ENCODE data around the gene GATA6. TPM values are rescaled to one million over a fixed set of nuclear protein-coding genes. Genes with fewer than 3 reads are reported as not detected.

The GATA6 gene
- total and polyA plus RNA-seq, 2 experiments from 2014 or later: 0.08 TPM; not detected in 1

GRCh38 chr18:22165049-22165602 lies 4.3 kb upstream of the GATA6 start:
- DNase-seq (ENCODE audit: low spot score) (peak; percentile 63), ATAC-seq (peak; percentile 6)
- no peak overlapping the region for H3K27ac ChIP-seq (ENCODE audit: low read depth)
- no peaks in the 10 kb centered on the region for H3K79me2 ChIP-seq (replicated peaks; ENCODE audit: insufficient read depth)
- H3K27me3 ChIP-seq (ENCODE audit: insufficient read depth): peaks cover 96% of the 10 kb centered on the region
- no peak overlapping the region for H3K27ac Mint-ChIP-seq
- H3K36me3 Mint-ChIP-seq (ENCODE audit: low read depth): no peaks in the 10 kb centered on the region
- H3K27me3 Mint-ChIP-seq (ENCODE audit: insufficient read depth, low read depth, poor library complexity): peaks cover 78% of the 10 kb centered on the region
- H3K4me1 ChIP-seq (ENCODE audit: insufficient read depth): peaks cover 28% of the 10 kb centered on the region; the same call in 1 of the 2 replicates
- no peaks in the 10 kb centered on the region for H3K9me2 ChIP-seq (ENCODE audit: insufficient read depth)
- H3K4me2 ChIP-seq: peak overlapping the region; percentile 82
- peaks cover 25% of the 10 kb centered on the region for H3K4me1 Mint-ChIP-seq
- H3K36me3 ChIP-seq (ENCODE audit: insufficient read depth): no peaks in the 10 kb centered on the region
- H4K20me1 ChIP-seq (replicated peaks; ENCODE audit: insufficient read depth): peaks cover 24% of the 10 kb centered on the region
- peak overlapping the region; percentile 95 for H2AFZ ChIP-seq
- H3K4me3 ChIP-seq: peak overlapping the region; percentile 58
- H3K4me3 Mint-ChIP-seq: peak overlapping the region; percentile 75
- peaks cover 6% of the 10 kb centered on the region; the same call in 1 of the 3 replicates for H3K9me3 Mint-ChIP-seq
- peak; percentile 72 for TF ChIP-seq EZH2phosphoT487 (IDR thresholded peaks at IDR 0.05; ENCODE audit: unreplicated experiment)
- peak; percentile 100 for TF ChIP-seq EZH2 (IDR thresholded peaks at IDR 0.05; ENCODE audit: low read depth, unreplicated experiment)
- TF ChIP-seq, protein P1, sequence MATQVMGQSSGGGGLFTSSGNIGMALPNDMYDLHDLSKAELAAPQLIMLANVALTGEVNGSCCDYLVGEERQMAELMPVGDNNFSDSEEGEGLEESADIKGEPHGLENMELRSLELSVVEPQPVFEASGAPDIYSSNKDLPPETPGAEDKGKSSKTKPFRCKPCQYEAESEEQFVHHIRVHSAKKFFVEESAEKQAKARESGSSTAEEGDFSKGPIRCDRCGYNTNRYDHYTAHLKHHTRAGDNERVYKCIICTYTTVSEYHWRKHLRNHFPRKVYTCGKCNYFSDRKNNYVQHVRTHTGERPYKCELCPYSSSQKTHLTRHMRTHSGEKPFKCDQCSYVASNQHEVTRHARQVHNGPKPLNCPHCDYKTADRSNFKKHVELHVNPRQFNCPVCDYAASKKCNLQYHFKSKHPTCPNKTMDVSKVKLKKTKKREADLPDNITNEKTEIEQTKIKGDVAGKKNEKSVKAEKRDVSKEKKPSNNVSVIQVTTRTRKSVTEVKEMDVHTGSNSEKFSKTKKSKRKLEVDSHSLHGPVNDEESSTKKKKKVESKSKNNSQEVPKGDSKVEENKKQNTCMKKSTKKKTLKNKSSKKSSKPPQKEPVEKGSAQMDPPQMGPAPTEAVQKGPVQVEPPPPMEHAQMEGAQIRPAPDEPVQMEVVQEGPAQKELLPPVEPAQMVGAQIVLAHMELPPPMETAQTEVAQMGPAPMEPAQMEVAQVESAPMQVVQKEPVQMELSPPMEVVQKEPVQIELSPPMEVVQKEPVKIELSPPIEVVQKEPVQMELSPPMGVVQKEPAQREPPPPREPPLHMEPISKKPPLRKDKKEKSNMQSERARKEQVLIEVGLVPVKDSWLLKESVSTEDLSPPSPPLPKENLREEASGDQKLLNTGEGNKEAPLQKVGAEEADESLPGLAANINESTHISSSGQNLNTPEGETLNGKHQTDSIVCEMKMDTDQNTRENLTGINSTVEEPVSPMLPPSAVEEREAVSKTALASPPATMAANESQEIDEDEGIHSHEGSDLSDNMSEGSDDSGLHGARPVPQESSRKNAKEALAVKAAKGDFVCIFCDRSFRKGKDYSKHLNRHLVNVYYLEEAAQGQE (IDR thresholded peaks at IDR 0.05; ENCODE audit: unreplicated experiment): no peak
- no peak for TF ChIP-seq JUNB (IDR thresholded peaks at IDR 0.05; ENCODE audit: unreplicated experiment)
- H3F3A ChIP-seq (replicated peaks; ENCODE audit: low read depth): peaks cover 11% of the 10 kb centered on the region

DNA sequence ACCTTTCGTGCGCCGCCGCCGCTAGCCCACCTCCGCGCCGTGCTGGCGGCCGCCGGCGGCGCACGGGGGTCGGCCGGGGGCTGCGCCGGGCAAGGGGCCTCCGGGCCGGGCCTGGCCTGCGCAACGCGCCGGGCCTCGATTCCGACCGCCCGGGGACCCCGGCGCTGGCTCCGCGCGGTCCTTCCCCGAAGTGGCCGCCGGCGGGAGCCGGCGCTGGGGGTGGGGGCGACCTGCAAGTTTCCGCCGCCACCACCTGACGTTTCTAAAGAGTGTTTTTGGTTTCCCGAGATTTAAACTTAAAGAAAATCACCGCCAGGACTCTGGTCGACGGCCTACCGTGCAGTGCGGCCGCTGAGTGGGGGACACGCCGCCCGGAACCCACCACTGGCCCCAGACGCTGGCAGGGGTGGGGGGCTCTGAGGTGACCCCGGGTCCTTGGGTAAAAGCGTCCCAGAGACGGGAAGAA lies 3.8 kb upstream of the GATA6 start:
- H3K4me1 Mint-ChIP-seq: peaks cover 29% of the 10 kb centered on the region
- Histone ChIP-seq H4K20me1 (replicated peaks; ENCODE audit: insufficient read depth) (peaks cover 24% of the 10 kb centered on the region), H3K27ac (ENCODE audit: low read depth) (no peak overlapping the region), H3K79me2 (replicated peaks; ENCODE audit: insufficient read depth) (no peaks in the 10 kb centered on the region), H2AFZ (peak overlapping the region; percentile 74; the same call in 1 of the 2 replicates), H3K36me3 (ENCODE audit: insufficient read depth) (no peaks in the 10 kb centered on the region), H3K4me2 (peak overlapping the region; percentile 80), H3K9me2 (ENCODE audit: insufficient read depth) (no peaks in the 10 kb centered on the region), H3K4me3 (peak overlapping the region; percentile 58), H3F3A (replicated peaks; ENCODE audit: low read depth) (peaks cover 15% of the 10 kb centered on the region), H3K4me1 (ENCODE audit: insufficient read depth) (peaks cover 30% of the 10 kb centered on the region; the same call in 1 of the 2 replicates), H3K27me3 (ENCODE audit: insufficient read depth) (peaks cover 96% of the 10 kb centered on the region)
- peak overlapping the region; percentile 62 for H3K4me3 Mint-ChIP-seq
- TF ChIP-seq, protein P1 (IDR thresholded peaks at IDR 0.05; ENCODE audit: unreplicated experiment): no peak
- TF ChIP-seq EZH2 (IDR thresholded peaks at IDR 0.05; ENCODE audit: low read depth, unreplicated experiment) (peak; percentile 99), EZH2phosphoT487 (IDR thresholded peaks at IDR 0.05; ENCODE audit: unreplicated experiment) (peak; percentile 36)
- peaks cover 82% of the 10 kb centered on the region for H3K27me3 Mint-ChIP-seq (ENCODE audit: insufficient read depth, low read depth, poor library complexity)
- no peak overlapping the region for H3K27ac Mint-ChIP-seq
- ATAC-seq: peak; percentile 2; the same call in 1 of the 3 replicates
- H3K36me3 Mint-ChIP-seq (ENCODE audit: low read depth): no peaks in the 10 kb centered on the region
- H3K9me3 Mint-ChIP-seq: peaks cover 8% of the 10 kb centered on the region; the same call in 1 of the 3 replicates
- DNase-seq (ENCODE audit: low spot score): no peak
